ENCODE results near the gene MAGEB17. TPM values are rescaled to one million over a fixed set of nuclear protein-coding genes. Genes with fewer than 3 reads are reported as not detected.

The MAGEB17 gene
- total and polyA plus RNA-seq, 2 of the 8 experiments (the other 6 are each of a cell fraction or from before 2014, with no cell fraction given), result 0.48 to 1.1 TPM

GRCh38 chrX:16205840-16206239 is 38.6 kb downstream of the MAGEB17 start:
- H3K27ac ChIP-seq (ENCODE audit: low read depth, low read length), result no peak overlapping the region
- CTCF ChIA-PET (ENCODE audit: partially characterized antibody), result no interaction called here
- no peak overlapping the region for H4K91ac ChIP-seq (replicated peaks; ENCODE audit: insufficient read length, low read length)
- H4K20me1 ChIP-seq (replicated peaks in 1 of 2; ENCODE audit: control insufficient read depth in 1 of 2, insufficient read depth in 2 of 2, low read length in 2 of 2), result no peaks in the 10 kb centered on the region
- no peak overlapping the region for H2AK5ac ChIP-seq (ENCODE audit: low read depth, low read length)
- no peak overlapping the region for H3K4me2 ChIP-seq (ENCODE audit: insufficient read depth in 1 of 2, low read depth in 2 of 2, low read length in 2 of 2)
- H4K5ac ChIP-seq (ENCODE audit: insufficient read length, low read depth, low read length), result no peak overlapping the region
- FAIRE-seq, result no peak
- H3K23ac ChIP-seq (ENCODE audit: insufficient read length), result no peak overlapping the region
- H3K14ac ChIP-seq (ENCODE audit: insufficient read length), result no peak overlapping the region
- H3K79me2 ChIP-seq (ENCODE audit: control insufficient read depth in 1 of 2, insufficient read depth in 2 of 2, low read length in 2 of 2), result no peaks in the 10 kb centered on the region
- no peaks in the 10 kb centered on the region for H3K4me1 ChIP-seq (replicated peaks in 1 of 4; ENCODE audit: control insufficient read depth in 3 of 4, insufficient read depth in 4 of 4, low read length in 3 of 4)
- H3K4me3 ChIP-seq (ENCODE audit: extremely low read depth in 1 of 4, insufficient read depth in 2 of 4, low read depth in 3 of 4, low read length in 4 of 4), result no peak overlapping the region
- H2BK20ac ChIP-seq (ENCODE audit: low read length), result no peak overlapping the region
- no peaks in the 10 kb centered on the region for H3K27me3 ChIP-seq (replicated peaks in 1 of 4; ENCODE audit: control insufficient read depth in 3 of 4, extremely low read depth in 1 of 4, insufficient read depth in 3 of 4, low read length in 3 of 4)
- no peak overlapping the region for H2AFZ ChIP-seq (ENCODE audit: low read length)
- H2BK120ac ChIP-seq (replicated peaks; ENCODE audit: low read depth, low read length), result no peak overlapping the region
- WGBS, 2 experiments (ENCODE audit: extremely low coverage in 1 of 2, insufficient coverage in 1 of 2, insufficient read length in 1 of 2, insufficient replicate concordance in 2 of 2, low coverage in 1 of 2, low lambda C conversion rate in 2 of 2, missing lambda C conversion rate in 1 of 2), result 79% methylated on average over 3 of the region's 3 CpGs; no CpG with 5 or more reads in 1 of the 2 experiments
- H2BK15ac ChIP-seq (ENCODE audit: low read length), result no peak overlapping the region
- H3K23me2 ChIP-seq (ENCODE audit: low read depth, low read length), result no peaks in the 10 kb centered on the region
- no peak overlapping the region for H2BK12ac ChIP-seq (ENCODE audit: low read depth, low read length)
- H3K9me3 ChIP-seq (ENCODE audit: insufficient read depth in 2 of 2, low read depth in 1 of 2, low read length in 1 of 2), result no peaks in the 10 kb centered on the region
- H3K18ac ChIP-seq (ENCODE audit: extremely low read depth, low read length), result no peak overlapping the region
- no peak overlapping the region for H2BK5ac ChIP-seq (ENCODE audit: low read depth, low read length)
- no peak for DNase-seq (ENCODE audit: low read depth in 1 of 2, low spot score in 2 of 2)
- no peaks in the 10 kb centered on the region for H3K36me3 ChIP-seq (ENCODE audit: control insufficient read depth in 2 of 4, insufficient read depth in 4 of 4, low read length in 3 of 4)
- POLR2A ChIA-PET (ENCODE audit: partially characterized antibody), result no interaction called here
- H3K79me1 ChIP-seq (ENCODE audit: low read depth, low read length), result no peaks in the 10 kb centered on the region
- no peak overlapping the region for H3K9ac ChIP-seq (replicated peaks in 1 of 4; ENCODE audit: extremely low read depth in 1 of 4, low read depth in 3 of 4, low read length in 3 of 4)
- H3K4ac ChIP-seq (replicated peaks; ENCODE audit: insufficient read length, low read depth, low read length), result no peak overlapping the region
- no peak overlapping the region for H3K56ac ChIP-seq (replicated peaks; ENCODE audit: insufficient read length, low read depth, low read length)
- no peak overlapping the region for H4K8ac ChIP-seq (ENCODE audit: extremely low read depth, insufficient read depth, low read length)
- TF ChIP-seq SP2 (IDR thresholded peaks at IDR 0.05; ENCODE audit: low read length), result no peak
- TF ChIP-seq TEAD4 (IDR thresholded peaks at IDR 0.05; ENCODE audit: low read depth, low read length), result no peak
- no peak for TF ChIP-seq NANOG (IDR thresholded peaks at IDR 0.05; ENCODE audit: insufficient read depth, low read depth, low read length, poor library complexity, severe bottlenecking)
- TF ChIP-seq KDM5A (IDR thresholded peaks at IDR 0.05; ENCODE audit: low read length), result no peak
- TF ChIP-seq FOSL1 (IDR thresholded peaks at IDR 0.05; ENCODE audit: insufficient read depth, low read depth, low read length), result no peak
- no peak for TF ChIP-seq POLR2AphosphoS5 (IDR thresholded peaks at IDR 0.05; ENCODE audit: low read depth, low read length)
- TF ChIP-seq RFX5 (IDR thresholded peaks at IDR 0.05; ENCODE audit: borderline replicate concordance, low read depth, low read length), result no peak
- no peak for TF ChIP-seq HDAC6 (IDR thresholded peaks at IDR 0.05; ENCODE audit: low read depth, low read length)
- no peak for TF ChIP-seq SUZ12 (IDR thresholded peaks at IDR 0.05; ENCODE audit: low read length)
- no peak for TF ChIP-seq ZNF274 (IDR thresholded peaks at IDR 0.05; ENCODE audit: borderline replicate concordance, extremely low read depth, low read length)
- TF ChIP-seq EP300 (IDR thresholded peaks at IDR 0.05; ENCODE audit: borderline replicate concordance in 1 of 2, low read depth in 2 of 2, low read length in 2 of 2), result no peak
- TF ChIP-seq BCL11A (IDR thresholded peaks at IDR 0.05; ENCODE audit: low read depth in 2 of 2, low read length in 2 of 2), result no peak
- no peak for TF ChIP-seq RBBP5 (IDR thresholded peaks at IDR 0.05; ENCODE audit: borderline replicate concordance, low read depth, low read length)
- no peak for TF ChIP-seq KDM1A (IDR thresholded peaks at IDR 0.05; ENCODE audit: borderline replicate concordance, low read length)
- no peak for TF ChIP-seq PHF8 (conservative IDR thresholded peaks at IDR 0.05; ENCODE audit: low read depth, low read length)
